Myocyte (in vitro differentiated cells): Measurements from ENCODE around the gene DAZ4. TPM values are rescaled to one million over a fixed set of nuclear protein-coding genes. Genes with fewer than 3 reads are reported as not detected.
"Not testable (repeated sequence)": the region's sequence is repeated elsewhere in the genome, so short reads cannot be mapped to it uniquely, and the experiment has no call there.

Source experiments
- DNase-seq: peaks from one replicate; pipeline ENCODE4 v3.0.0-alpha.2; 2012; ENCODE audit warnings: low read depth
- polyA plus RNA-seq: library from polyadenylated mRNA; unstranded; fragments of >200 nt; gene quantifications from one replicate; pipeline ENCODE4 v1.2.1, GENCODE V29; 2012; ENCODE audit warnings: missing spikeins
- total RNA-seq: library from RNA; depleted of rRNA; stranded (reverse); fragments of >200 nt; gene quantifications from 2 replicates; pipeline ENCODE4 v1.2.3, GENCODE V29; 2014

The DAZ4 gene
- not detected in 2 replicates for total RNA-seq
- polyA plus RNA-seq = not detected

GRCh38 chrY:24833619-24834018, at the start of gene DAZ4:
Gene DAZ4 (plus strand): TSS chrY:24833919. CDS start chrY:24834127, 208 bp downstream.
- DNase-seq = not testable (repeated sequence)

GRCh38 chrY:24813293-24813692, 20.4 kb upstream of the DAZ4 start, which contains the start of gene DAZ3:
Gene DAZ3 (minus strand): TSS chrY:24813393. CDS start chrY:24813185, 208 bp downstream.
- not testable (repeated sequence) for DNase-seq

GRCh38 chrY:24821836-24822235, 11.9 kb upstream of the DAZ4 start:
- DNase-seq = not testable (repeated sequence)

GRCh38 chrY:24824184-24824879, 9.4 kb upstream of the DAZ4 start:
- not testable (repeated sequence) for DNase-seq

GRCh38 chrY:24825069-24825468, 8.7 kb upstream of the DAZ4 start:
- not testable (repeated sequence) for DNase-seq

Other genes with a start within 250 kb of the DAZ4 start
- gene BPY2B, start 215.9 kb upstream of the DAZ4 start, total RNA-seq = not detected in 2 replicates
- gene DAZ3, start 20.5 kb upstream of the DAZ4 start, total RNA-seq = not detected in 2 replicates
- gene BPY2C, start 218.2 kb downstream of the DAZ4 start, total RNA-seq = not detected in 2 replicates